HG03558 (cell line): ENCODE measurements around the gene TNF.

Experiments
- ATAC-seq: cut with Tn5 transposase; IDR thresholded peaks from one replicate; pipeline ENCODE4 v1.9.1; 2021; ENCODE audit warnings: moderate number of reproducible peaks; ENCODE audit not compliant: unreplicated experiment; ENCODE audit errors: extremely low read depth

The TNF gene

DNA sequence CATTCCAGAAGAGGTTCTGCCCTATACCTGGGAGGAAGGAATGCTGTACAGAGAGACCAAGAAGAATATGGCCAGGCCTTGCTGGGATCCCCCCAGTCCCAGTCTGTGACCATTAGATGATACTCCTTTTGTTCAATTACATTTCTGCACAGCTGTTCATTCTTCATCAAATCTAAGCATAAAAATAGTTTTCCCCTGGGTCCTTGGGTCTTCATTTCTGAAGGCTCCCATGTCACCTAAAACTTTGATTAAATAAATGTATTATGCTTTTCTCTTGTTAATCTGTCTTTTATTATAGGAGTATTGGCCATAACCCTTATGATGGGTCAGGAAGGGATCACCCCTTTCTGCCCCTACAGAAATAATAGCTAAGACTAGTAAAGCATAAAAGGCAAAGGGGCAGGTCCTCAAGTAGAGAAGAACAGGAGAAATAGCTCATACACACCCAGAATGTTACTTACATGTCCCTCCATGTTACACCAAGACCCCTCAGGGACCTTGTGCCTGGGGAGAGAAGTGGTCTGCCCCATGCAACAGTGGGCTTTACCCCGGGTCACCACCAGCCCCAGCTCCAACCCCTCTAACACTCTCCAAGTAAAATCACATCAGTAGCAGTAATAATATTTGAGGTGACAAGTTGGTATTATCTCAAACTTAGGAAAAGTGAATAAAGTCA lies 5.4 kb upstream of the TNF start:
- ATAC-seq, result no peak

DNA sequence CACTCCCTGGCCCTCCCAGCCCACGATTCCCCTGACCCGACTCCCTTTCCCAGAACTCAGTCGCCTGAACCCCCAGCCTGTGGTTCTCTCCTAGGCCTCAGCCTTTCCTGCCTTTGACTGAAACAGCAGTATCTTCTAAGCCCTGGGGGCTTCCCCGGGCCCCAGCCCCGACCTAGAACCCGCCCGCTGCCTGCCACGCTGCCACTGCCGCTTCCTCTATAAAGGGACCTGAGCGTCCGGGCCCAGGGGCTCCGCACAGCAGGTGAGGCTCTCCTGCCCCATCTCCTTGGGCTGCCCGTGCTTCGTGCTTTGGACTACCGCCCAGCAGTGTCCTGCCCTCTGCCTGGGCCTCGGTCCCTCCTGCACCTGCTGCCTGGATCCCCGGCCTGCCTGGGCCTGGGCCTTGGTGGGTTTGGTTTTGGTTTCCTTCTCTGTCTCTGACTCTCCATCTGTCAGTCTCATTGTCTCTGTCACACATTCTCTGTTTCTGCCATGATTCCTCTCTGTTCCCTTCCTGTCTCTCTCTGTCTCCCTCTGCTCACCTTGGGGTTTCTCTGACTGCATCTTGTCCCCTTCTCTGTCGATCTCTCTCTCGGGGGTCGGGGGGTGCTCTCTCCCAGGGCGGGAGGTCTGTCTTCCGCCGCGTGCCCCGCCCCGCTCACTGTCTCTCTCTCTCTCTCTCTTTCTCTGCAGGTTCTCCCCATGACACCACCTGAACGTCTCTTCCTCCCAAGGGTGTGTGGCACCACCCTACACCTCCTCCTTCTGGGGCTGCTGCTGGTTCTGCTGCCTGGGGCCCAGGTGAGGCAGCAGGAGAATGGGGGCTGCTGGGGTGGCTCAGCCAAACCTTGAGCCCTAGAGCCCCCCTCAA lies 3.1 kb upstream of the TNF start, which contains the start of gene LTA:
Gene LTA (plus strand): TSS at position 249 of the 871 bp plus-strand sequence. CDS start 454 bp downstream, at position 703.
- ATAC-seq, result no peak

DNA sequence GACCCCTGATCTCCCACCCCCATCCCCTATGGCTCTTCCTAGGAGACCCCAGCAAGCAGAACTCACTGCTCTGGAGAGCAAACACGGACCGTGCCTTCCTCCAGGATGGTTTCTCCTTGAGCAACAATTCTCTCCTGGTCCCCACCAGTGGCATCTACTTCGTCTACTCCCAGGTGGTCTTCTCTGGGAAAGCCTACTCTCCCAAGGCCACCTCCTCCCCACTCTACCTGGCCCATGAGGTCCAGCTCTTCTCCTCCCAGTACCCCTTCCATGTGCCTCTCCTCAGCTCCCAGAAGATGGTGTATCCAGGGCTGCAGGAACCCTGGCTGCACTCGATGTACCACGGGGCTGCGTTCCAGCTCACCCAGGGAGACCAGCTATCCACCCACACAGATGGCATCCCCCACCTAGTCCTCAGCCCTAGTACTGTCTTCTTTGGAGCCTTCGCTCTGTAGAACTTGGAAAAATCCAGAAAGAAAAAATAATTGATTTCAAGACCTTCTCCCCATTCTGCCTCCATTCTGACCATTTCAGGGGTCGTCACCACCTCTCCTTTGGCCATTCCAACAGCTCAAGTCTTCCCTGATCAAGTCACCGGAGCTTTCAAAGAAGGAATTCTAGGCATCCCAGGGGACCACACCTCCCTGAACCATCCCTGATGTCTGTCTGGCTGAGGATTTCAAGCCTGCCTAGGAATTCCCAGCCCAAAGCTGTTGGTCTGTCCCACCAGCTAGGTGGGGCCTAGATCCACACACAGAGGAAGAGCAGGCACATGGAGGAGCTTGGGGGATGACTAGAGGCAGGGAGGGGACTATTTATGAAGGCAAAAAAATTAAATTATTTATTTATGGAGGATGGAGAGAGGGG lies 1.9 kb upstream of the TNF start:
- ATAC-seq, result no peak

DNA sequence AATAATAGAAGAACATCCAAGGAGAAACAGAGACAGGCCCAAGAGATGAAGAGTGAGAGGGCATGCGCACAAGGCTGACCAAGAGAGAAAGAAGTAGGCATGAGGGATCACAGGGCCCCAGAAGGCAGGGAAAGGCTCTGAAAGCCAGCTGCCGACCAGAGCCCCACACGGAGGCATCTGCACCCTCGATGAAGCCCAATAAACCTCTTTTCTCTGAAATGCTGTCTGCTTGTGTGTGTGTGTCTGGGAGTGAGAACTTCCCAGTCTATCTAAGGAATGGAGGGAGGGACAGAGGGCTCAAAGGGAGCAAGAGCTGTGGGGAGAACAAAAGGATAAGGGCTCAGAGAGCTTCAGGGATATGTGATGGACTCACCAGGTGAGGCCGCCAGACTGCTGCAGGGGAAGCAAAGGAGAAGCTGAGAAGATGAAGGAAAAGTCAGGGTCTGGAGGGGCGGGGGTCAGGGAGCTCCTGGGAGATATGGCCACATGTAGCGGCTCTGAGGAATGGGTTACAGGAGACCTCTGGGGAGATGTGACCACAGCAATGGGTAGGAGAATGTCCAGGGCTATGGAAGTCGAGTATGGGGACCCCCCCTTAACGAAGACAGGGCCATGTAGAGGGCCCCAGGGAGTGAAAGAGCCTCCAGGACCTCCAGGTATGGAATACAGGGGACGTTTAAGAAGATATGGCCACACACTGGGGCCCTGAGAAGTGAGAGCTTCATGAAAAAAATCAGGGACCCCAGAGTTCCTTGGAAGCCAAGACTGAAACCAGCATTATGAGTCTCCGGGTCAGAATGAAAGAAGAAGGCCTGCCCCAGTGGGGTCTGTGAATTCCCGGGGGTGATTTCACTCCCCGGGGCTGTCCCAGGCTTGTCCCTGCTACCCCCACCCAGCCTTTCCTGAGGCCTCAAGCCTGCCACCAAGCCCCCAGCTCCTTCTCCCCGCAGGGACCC lies 981 bp upstream of the TNF start:
- no peak for ATAC-seq

DNA sequence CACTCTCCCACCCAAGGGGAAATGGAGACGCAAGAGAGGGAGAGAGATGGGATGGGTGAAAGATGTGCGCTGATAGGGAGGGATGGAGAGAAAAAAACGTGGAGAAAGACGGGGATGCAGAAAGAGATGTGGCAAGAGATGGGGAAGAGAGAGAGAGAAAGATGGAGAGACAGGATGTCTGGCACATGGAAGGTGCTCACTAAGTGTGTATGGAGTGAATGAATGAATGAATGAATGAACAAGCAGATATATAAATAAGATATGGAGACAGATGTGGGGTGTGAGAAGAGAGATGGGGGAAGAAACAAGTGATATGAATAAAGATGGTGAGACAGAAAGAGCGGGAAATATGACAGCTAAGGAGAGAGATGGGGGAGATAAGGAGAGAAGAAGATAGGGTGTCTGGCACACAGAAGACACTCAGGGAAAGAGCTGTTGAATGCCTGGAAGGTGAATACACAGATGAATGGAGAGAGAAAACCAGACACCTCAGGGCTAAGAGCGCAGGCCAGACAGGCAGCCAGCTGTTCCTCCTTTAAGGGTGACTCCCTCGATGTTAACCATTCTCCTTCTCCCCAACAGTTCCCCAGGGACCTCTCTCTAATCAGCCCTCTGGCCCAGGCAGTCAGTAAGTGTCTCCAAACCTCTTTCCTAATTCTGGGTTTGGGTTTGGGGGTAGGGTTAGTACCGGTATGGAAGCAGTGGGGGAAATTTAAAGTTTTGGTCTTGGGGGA lies 754 bp downstream of the TNF start:
- no peak for ATAC-seq

DNA sequence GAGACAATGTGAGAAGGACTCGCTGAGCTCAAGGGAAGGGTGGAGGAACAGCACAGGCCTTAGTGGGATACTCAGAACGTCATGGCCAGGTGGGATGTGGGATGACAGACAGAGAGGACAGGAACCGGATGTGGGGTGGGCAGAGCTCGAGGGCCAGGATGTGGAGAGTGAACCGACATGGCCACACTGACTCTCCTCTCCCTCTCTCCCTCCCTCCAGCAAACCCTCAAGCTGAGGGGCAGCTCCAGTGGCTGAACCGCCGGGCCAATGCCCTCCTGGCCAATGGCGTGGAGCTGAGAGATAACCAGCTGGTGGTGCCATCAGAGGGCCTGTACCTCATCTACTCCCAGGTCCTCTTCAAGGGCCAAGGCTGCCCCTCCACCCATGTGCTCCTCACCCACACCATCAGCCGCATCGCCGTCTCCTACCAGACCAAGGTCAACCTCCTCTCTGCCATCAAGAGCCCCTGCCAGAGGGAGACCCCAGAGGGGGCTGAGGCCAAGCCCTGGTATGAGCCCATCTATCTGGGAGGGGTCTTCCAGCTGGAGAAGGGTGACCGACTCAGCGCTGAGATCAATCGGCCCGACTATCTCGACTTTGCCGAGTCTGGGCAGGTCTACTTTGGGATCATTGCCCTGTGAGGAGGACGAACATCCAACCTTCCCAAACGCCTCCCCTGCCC lies 1.7 kb downstream of the TNF start:
- no peak for ATAC-seq

DNA sequence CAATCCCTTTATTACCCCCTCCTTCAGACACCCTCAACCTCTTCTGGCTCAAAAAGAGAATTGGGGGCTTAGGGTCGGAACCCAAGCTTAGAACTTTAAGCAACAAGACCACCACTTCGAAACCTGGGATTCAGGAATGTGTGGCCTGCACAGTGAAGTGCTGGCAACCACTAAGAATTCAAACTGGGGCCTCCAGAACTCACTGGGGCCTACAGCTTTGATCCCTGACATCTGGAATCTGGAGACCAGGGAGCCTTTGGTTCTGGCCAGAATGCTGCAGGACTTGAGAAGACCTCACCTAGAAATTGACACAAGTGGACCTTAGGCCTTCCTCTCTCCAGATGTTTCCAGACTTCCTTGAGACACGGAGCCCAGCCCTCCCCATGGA lies 2.2 kb downstream of the TNF start:
- ATAC-seq, result no peak

DNA sequence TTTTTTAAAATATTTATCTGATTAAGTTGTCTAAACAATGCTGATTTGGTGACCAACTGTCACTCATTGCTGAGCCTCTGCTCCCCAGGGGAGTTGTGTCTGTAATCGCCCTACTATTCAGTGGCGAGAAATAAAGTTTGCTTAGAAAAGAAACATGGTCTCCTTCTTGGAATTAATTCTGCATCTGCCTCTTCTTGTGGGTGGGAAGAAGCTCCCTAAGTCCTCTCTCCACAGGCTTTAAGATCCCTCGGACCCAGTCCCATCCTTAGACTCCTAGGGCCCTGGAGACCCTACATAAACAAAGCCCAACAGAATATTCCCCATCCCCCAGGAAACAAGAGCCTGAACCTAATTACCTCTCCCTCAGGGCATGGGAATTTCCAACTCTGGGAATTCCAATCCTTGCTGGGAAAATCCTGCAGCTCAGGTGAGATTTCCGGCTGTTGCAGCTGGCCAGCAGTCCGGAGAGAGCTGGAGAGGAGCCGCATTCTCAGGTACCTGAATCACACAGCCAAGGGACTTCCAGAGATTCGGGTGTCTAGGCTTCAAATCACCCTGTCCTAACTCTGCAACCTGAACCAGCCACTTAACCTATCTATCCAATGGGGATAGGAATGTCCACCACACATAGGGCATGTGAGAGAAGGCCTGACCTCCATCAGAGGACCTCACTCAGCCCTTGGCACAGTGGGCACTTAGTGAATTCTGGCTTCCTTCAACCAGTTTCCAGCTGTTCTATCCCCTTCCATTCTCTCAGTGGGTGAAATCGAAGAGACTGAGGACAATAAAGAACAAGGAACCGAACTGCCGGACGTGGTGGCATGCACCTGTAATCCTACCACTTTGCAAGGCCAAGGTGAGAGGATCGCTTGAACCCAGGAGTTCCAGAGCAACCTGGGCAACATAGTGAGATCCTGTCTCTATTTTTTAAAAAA lies 3.1 kb downstream of the TNF start:
- no peak for ATAC-seq

DNA sequence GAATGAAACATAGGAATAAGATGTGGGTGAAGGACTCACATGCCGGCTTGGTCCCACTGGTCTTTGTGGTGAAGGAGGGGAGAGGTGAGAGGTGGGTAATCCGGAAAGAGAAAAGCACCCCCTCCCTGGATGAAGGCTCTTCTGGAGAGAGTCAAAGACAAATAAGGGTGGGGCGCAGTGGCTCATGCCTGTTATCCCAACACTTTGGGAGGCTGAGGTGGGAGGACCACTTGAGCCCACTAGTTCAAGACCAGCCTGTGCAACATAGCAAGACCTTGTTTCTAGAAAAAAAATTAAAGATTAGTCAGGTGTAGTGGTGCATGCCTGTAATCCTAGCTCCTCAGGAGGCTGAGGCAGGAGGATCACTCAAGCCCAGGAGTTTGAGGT lies 3.7 kb downstream of the TNF start:
- ATAC-seq, result no peak

DNA sequence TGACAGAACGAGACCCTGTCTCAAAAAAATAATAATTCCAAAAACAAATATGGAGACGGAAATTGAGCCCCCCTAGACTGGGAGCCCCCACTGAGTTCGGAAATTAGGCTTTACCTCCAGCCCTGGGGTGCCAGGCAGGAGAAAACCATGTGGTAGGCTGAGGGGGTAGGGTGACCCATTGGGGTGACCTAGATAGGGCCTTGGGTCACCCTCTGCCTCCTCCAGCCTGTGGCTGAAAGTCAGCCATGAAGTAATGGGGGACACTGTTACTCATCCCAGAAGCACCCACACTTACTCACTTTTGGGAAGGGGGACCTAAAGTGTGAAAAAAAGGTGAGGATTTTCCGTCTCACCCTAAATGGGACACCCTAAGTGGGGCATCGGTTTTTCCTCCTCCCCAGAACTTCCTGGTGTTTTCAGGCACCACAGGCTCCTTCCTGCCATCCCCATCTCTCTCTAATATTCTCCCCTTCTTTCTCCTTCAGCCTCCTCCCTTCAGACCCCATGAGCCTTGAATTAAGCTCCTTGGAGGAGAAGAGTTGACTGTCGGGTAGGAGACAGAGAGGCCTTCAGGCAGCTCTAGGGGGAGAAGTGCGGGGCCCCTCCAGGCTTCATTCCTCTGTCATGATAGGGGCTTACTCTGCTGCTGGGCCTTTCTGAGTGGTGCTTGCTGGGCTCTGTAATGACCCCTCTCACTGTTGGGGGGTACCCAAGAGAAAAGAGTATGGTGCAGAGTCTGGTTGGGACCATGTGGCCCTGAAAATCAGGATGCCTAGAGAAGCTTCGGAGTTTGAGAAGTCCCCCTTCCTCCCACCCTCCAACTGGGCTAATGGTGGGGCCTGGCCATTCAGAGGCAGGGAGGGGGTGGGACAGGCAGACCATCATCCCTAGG lies 4.4 kb downstream of the TNF start:
- no peak for ATAC-seq

DNA sequence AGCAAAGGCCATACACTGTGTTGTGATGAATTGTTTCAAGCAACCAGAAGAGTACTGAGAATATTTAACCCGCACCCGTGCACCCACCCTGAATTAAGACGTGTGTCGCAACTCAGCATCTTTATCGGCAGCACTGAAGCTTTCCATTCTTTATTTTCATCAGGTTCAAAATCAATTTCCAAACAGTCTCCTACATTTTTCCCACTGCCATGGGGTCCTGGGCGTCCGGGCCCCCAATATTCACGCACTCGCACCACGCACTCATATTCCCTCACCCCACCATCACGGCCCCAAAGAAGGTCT lies 5.0 kb downstream of the TNF start:
- ATAC-seq, result no peak

DNA sequence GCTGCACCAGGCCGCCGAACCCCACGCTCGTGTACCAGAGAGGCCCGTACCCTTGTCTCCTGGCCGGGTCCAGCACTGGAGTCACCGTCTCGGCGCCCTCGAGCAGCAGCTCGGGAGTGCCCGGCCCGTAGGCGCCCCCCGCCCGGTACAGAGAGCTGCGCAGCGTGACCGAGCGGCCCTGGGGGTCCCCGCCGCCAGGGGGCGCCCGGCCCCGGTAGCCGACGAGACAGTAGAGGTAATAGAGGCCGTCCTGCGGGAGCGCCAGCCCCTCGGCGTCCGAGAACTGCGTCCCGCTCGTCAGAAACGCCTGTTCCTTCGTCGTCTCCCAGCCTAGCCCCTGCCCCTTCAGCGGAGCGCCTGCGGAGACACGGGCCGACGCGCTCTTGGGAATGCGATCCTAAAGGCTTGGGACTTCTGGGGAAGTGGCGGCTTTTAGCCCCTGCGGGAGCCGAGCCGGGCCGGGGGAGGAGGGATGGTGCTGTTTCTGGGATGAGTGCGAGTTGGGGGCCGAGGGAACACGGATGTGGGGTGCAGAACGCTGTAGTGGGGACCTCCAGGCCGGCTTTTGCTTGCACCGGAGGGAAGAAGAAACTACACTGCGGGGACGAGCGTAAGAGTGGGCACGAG lies 5.6 kb downstream of the TNF start:
- ATAC-seq, result no peak

DNA sequence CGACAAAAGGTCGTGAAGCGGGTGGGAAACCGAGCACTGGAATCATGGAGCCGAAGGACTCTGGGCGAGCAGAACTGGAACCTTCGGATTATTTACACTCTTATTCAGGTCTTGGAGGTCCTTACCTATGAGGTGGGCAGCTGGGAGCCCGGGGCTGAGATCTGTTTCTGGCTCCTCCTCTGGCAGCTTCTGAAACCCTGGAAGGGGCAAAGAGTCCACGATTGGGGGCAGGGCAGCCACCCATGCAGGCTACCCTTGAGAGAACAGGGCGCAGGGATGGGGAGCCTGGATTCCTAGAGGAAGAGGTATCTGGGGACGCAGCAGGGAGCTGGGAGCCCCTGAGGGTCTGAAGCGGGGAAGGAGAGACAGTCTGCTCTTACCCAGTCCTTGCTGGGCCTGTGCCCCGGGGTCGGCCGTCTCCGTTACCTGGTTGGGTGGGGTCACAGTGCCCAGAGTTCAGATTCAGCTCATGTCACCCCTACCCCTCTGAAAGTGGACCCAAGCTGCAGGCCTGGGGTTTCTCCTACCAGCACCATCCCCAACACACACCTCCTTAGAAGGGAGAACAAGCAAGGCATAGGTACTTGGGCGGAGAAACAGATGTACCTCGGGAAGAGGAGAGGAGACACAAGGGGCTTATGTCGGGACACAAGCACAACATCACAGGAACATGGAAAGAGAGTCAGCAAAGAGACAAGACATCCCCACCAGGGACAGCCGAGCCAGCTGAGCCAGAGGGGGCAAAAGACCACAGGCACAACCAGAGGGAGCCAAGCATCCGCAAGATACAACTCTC lies 6.3 kb downstream of the TNF start:
- no peak for ATAC-seq

DNA sequence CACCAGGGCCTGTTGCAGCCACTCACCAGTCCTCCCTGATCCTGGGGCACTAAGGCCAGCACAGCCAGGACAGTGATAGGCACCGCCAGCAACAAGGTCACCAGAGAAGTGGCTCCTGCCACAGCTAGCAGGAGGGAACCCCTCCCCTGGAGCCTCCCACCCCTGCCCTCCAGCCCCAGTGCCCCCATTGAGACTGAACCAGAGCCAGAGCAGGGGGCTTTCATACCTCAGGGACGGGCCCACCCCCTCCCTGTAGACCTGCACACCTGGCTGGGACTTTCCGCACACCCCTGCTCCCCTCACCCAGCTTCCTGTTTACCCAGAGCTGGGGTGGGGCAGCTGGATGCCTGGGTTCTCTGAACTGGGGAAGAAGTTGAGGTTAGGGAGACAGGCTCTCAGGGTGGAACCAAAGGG lies 6.9 kb downstream of the TNF start, which contains the start of gene LTB:
Gene LTB (minus strand): TSS at position 195 of the 414 bp plus-strand sequence. CDS start 7 bp downstream, at position 188.
- no peak for ATAC-seq

DNA sequence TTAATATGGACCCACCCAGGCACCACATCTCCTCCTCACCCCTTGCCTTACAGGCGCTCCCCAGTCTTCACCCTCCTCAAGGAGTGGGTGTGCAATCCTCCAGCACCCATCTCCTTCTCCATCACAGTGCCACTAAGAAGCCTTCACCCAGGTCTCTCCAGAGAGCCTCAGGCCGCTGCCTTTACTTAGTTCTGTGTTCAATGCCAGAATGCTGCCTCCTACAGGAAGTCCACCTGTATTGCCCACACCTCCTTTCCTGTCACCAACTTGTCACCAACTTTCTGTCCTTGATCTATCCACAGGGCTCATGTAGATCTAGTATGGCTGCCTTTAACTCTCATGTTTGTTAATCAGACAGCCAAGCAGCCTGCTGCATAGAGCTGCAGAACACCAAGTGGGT lies 10.1 kb downstream of the TNF start:
- no peak for ATAC-seq
